ENCODE measurements around the gene TSPEAR.

DNA sequence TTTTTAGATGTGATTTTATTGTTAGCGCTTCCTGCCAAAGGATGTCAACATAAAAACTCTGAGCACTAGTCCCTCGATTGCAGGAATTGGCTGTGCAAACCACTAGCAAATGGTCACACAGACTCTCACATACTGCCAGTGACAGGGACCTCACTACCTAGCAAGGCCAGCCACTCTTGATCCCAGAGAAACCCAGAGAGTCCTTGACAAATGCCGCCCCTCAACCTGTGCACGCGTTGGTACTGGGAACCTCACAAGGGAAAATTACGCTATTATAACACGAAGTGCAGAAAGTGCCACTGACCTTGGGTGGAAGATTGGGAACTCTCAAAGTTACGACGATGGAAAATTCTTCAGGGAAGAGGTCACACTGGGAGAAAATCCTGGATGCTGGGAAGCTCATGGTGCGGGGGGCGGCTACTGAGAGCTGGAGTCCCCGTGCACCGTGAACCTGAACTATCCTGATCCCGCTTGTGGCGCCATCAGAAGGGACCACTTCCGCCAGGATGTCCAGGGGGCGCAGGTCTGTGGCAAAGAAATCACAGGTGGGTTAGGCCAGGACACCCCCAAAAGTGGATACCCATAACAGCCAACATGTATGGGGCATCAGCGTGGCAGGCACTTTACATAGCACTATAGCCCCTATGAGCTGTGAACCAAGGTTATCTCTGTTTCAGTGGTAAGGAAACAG, 143.7 kb downstream of the TSPEAR start:
- TF ChIP-seq EP300 (IDR thresholded peaks at IDR 0.05; ENCODE audit: low read depth) = no peak
- TF ChIP-seq CTCF (IDR thresholded peaks at IDR 0.05) = no peak
- no peak for TF ChIP-seq POLR2A (IDR thresholded peaks at IDR 0.05)
